Karpas-422 (cell line): Measurements from ENCODE around the gene RASSF8. TPM values are rescaled to one million over a fixed set of nuclear protein-coding genes. Genes with fewer than 3 reads are reported as not detected.

Experiments used
- DNase-seq: peaks from one replicate; pipeline ENCODE4 v3.0.0-alpha.2; 2015
- H2AFZ ChIP-seq: fragments of 200-600 bp; sonication (generic); 2 replicates; pipeline ENCODE4 v1.6.1; 2014; ENCODE audit warnings: antibody characterized with exemption, low read length, mixed read lengths
- H3K27ac ChIP-seq: fragments of 200-600 bp; sonication (generic); 2 replicates; pipeline ENCODE4 v1.5.1; 2014; ENCODE audit warnings: mild to moderate bottlenecking, low read length, moderate library complexity
- H3K27me3 ChIP-seq: fragments of 200-600 bp; sonication (generic); 2 replicates; pipeline ENCODE4 v1.6.1; 2014; ENCODE audit warnings: low read length, mixed read lengths
- H3K36me3 ChIP-seq: fragments of 200-600 bp; sonication (generic); 2 replicates; pipeline ENCODE4 v1.6.1; 2014; ENCODE audit warnings: low read length, mixed read lengths; ENCODE audit not compliant: insufficient read depth
- H3K4me1 ChIP-seq: fragments of 200-600 bp; sonication (generic); 2 replicates; pipeline ENCODE4 v1.6.1; 2014; ENCODE audit warnings: mild to moderate bottlenecking, low read length, mixed read lengths
- H3K4me2 ChIP-seq: fragments of 200-600 bp; sonication (generic); 2 replicates; pipeline ENCODE4 v1.6.1; 2014; ENCODE audit warnings: low read length, low read depth, mild to moderate bottlenecking; ENCODE audit not compliant: poor library complexity, severe bottlenecking
- H3K4me3 ChIP-seq: fragments of 200-600 bp; sonication (generic); 2 replicates; pipeline ENCODE4 v1.5.1; 2014; ENCODE audit warnings: mild to moderate bottlenecking, antibody characterized with exemption, low read length, mixed read lengths
- H3K79me2 ChIP-seq: fragments of 200-600 bp; sonication (generic); 2 replicates; pipeline ENCODE4 v1.6.1; 2014; ENCODE audit warnings: mild to moderate bottlenecking, low read length, mixed read lengths
- H3K9ac ChIP-seq: fragments of 200-600 bp; sonication (generic); 2 replicates; pipeline ENCODE4 v1.6.0; 2014; ENCODE audit warnings: low read length
- H3K9me2 ChIP-seq: fragments of 200-600 bp; sonication (generic), shearing (Covaris generic); replicated peaks from 2 replicates; pipeline ENCODE4 v1.6.0; 2014; ENCODE audit warnings: mild to moderate bottlenecking, low read length, moderate library complexity; ENCODE audit not compliant: insufficient read depth
- H3K9me3 ChIP-seq: fragments of 300-700, 200-600 bp; sonication (generic); 2 replicates; pipeline ENCODE4 v1.6.1; 2014; ENCODE audit warnings: low read length, mixed read lengths
- H4K20me1 ChIP-seq: fragments of 200-600 bp; sonication (generic); 2 replicates; pipeline ENCODE4 v1.6.1; 2014; ENCODE audit warnings: mild to moderate bottlenecking, antibody characterized with exemption, low read length, low read depth; ENCODE audit not compliant: insufficient read depth
- total RNA-seq: library from RNA; depleted of rRNA; stranded (reverse); fragments of >200 nt; shearing (Covaris generic); gene quantifications from 2 replicates; pipeline ENCODE4 v1.2.3, GENCODE V29; 2014; ENCODE audit warnings: low replicate concordance

Gene RASSF8
- total RNA-seq, 1 experiment from 2014 or later = 0.45 TPM

DNA sequence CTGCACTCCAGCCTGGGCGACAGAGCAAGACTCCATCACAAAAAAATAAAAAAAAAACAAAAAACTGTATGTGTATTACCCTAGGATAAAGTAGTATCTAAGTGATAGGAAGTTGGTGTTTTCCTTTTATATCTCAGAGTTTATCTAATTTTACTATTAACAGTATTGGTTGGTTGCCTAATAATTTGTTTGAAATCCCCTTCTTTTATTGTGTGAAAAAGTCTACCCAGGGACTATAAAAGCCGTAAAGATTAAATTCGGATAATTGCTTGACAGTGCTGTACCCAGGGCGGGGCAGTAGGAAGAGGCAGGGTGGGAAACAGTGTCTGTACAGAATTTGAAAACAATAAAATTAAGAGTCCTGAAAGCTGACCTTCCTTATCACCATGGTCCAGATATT lies 78.4 kb downstream of the RASSF8 start:
- Histone ChIP-seq H4K20me1 (no peaks in the 10 kb centered on the region), H3K27me3 (no peaks in the 10 kb centered on the region), H3K4me3 (no peak overlapping the region), H3K9me2 (no peaks in the 10 kb centered on the region), H2AFZ (no peak overlapping the region), H3K9me3 (no peaks in the 10 kb centered on the region), H3K4me1 (no peaks in the 10 kb centered on the region), H3K9ac (no peak overlapping the region), H3K79me2 (no peaks in the 10 kb centered on the region), H3K27ac (no peak overlapping the region), H3K4me2 (no peak overlapping the region), H3K36me3 (no peaks in the 10 kb centered on the region)
- no peak for DNase-seq

DNA sequence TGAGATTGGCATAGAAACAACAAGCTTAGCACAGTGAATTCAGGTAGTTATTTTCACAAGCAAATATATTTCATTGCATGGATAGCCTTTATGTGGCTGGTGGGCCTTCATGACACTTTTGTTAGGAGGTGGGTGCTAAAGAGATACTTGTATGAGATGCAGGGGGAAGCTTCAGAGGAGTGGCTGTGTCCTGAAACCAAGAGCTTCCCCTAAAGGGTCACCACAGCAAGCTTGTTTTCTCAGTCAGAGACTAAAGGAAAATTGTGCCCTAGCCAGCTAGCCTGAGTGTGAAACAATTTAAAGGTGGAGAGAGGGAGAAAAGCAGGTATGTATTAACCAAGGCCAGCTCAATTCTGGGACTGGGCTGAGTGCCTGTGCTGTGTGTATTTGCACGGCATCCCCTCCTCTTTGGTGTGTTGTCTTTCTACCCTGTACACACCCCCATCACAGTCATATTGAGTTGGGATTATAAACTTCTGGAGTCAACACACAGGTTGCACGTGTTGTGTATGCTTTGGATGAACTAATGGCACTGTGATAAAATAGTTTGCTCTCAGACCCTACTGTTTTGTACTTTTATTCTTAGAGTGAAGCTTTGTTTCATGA lies 79.2 kb downstream of the RASSF8 start:
- Histone ChIP-seq H4K20me1 (no peaks in the 10 kb centered on the region), H2AFZ (no peak overlapping the region), H3K27ac (no peak overlapping the region), H3K9ac (no peak overlapping the region), H3K9me3 (no peaks in the 10 kb centered on the region), H3K36me3 (no peaks in the 10 kb centered on the region), H3K4me3 (no peak overlapping the region), H3K4me2 (no peak overlapping the region), H3K4me1 (no peaks in the 10 kb centered on the region), H3K27me3 (no peaks in the 10 kb centered on the region), H3K79me2 (no peaks in the 10 kb centered on the region), H3K9me2 (no peaks in the 10 kb centered on the region)
- DNase-seq = no peak

DNA sequence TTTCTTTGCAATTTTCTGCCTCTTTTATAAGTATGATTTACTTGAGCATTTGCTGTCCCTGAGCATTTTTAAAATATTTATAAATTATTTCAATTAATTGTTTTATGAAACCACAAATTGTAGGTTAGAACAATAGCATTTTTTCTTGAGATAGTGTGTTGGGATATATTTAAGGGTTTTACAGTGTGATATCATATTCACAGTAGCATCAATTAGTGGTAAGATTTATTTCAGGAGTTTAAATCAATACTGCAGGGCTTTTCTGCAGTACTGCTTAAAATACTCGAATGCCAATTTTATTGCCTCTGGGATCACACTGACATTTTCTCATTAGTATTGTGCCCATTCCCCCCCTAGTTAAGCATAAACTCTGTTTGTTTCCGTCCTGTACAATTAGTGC lies 84.2 kb downstream of the RASSF8 start:
- Histone ChIP-seq H3K36me3 (no peaks in the 10 kb centered on the region), H2AFZ (no peak overlapping the region), H4K20me1 (no peaks in the 10 kb centered on the region), H3K9me3 (no peaks in the 10 kb centered on the region), H3K27me3 (no peaks in the 10 kb centered on the region), H3K4me1 (peaks cover 12% of the 10 kb centered on the region), H3K9ac (no peak overlapping the region), H3K4me3 (no peak overlapping the region), H3K9me2 (no peaks in the 10 kb centered on the region), H3K4me2 (no peak overlapping the region), H3K79me2 (no peaks in the 10 kb centered on the region), H3K27ac (no peak overlapping the region)
- no peak for DNase-seq

DNA sequence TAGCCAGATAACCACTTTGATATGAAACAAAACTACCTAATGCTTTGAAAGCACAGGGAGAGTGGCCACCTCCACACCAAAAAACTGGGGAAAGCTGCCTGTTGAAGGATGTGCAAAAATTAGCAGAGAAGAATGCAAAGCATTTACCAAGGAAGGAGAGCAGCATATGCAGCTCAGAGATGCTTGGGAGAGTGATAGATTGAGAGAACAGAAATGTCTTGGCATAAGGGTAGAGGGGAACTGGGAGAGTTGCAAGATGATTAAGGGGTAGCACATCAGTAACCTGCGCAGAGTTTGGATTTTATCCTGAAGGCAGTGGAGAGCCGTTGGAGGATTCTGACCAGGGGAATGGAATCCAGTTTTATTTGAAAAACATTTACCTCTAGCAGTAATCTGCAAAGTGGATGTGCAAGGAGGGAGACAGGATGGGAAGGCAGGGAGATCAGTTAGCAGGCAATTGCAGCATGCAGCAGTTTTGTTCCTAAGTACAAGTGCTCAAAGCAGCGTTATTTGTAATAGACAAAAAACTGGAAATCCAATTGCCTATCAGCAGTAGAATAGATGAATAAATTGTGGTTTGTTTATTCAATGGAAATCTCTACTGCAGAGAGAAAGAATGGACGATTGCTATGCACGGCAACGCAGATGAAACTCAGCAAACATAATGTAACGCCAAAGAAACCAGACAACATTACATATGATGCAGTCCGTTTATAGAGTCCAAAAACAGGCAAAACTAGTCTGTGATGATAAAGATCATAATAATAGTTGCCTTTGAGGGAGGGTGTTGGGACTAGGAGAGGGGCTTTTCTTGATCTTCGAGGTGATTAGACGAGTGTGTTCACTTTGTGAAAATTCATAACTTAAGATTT lies 84.9 kb downstream of the RASSF8 start:
- Histone ChIP-seq H3K36me3 (no peaks in the 10 kb centered on the region), H3K27ac (no peak overlapping the region), H3K9me2 (no peaks in the 10 kb centered on the region), H2AFZ (no peak overlapping the region), H3K4me1 (peaks cover 12% of the 10 kb centered on the region), H3K79me2 (no peaks in the 10 kb centered on the region), H4K20me1 (no peaks in the 10 kb centered on the region), H3K9ac (no peak overlapping the region), H3K9me3 (no peaks in the 10 kb centered on the region), H3K27me3 (no peaks in the 10 kb centered on the region), H3K4me2 (no peak overlapping the region), H3K4me3 (no peak overlapping the region)
- no peak for DNase-seq

DNA sequence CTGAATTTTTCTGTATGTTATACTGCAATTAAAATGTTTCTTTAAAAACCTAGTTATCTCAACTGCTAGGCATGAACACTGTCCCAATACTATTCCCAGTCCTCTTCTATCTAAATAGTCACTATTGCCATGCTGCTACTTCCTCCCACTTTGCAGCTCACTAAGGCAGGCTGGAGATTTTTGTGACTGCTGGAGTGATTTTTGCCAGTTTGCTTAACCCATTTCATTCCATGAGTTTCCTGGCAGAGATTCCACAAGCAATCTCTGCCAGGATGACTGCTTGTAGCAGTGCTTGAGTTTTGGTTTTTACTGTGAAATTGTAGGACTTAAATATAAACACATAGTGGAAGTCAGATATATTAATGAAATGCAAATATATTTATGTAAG lies 85.5 kb downstream of the RASSF8 start:
- H3K27ac ChIP-seq = no peak overlapping the region
- no peak for DNase-seq
- no peaks in the 10 kb centered on the region for H3K9me2 ChIP-seq
- no peaks in the 10 kb centered on the region for H3K36me3 ChIP-seq
- no peak overlapping the region for H2AFZ ChIP-seq
- H4K20me1 ChIP-seq = no peaks in the 10 kb centered on the region
- H3K4me3 ChIP-seq = no peak overlapping the region
- peaks cover 12% of the 10 kb centered on the region for H3K4me1 ChIP-seq
- no peaks in the 10 kb centered on the region for H3K79me2 ChIP-seq
- H3K9ac ChIP-seq = no peak overlapping the region
- no peak overlapping the region for H3K4me2 ChIP-seq
- no peaks in the 10 kb centered on the region for H3K9me3 ChIP-seq
- no peaks in the 10 kb centered on the region for H3K27me3 ChIP-seq

DNA sequence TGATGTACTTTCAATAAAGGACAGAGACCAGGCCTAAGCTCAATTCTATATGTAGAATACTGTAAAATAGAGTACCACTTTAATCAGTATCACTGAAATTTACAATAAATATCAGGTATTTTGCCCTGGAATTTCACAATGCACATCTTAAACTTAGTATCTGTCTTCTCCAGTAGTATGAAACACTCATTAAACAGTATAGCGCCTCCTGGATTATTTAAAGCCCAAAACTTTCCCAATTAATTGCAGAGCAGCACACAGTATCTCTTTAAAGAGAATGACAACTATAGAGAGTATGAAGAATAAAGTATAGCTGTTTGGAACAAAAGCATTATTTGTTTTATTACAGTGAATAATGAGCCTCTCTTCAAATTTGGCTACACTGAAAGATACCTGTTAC lies 86.1 kb downstream of the RASSF8 start:
- H3K27ac ChIP-seq = no peak overlapping the region
- H2AFZ ChIP-seq = no peak overlapping the region
- H4K20me1 ChIP-seq = no peaks in the 10 kb centered on the region
- no peaks in the 10 kb centered on the region for H3K9me2 ChIP-seq
- no peak overlapping the region for H3K4me3 ChIP-seq
- H3K9me3 ChIP-seq = no peaks in the 10 kb centered on the region
- H3K4me2 ChIP-seq = no peak overlapping the region
- H3K79me2 ChIP-seq = no peaks in the 10 kb centered on the region
- no peaks in the 10 kb centered on the region for H3K36me3 ChIP-seq
- DNase-seq = no peak
- peaks cover 12% of the 10 kb centered on the region for H3K4me1 ChIP-seq
- H3K9ac ChIP-seq = no peak overlapping the region
- no peaks in the 10 kb centered on the region for H3K27me3 ChIP-seq

DNA sequence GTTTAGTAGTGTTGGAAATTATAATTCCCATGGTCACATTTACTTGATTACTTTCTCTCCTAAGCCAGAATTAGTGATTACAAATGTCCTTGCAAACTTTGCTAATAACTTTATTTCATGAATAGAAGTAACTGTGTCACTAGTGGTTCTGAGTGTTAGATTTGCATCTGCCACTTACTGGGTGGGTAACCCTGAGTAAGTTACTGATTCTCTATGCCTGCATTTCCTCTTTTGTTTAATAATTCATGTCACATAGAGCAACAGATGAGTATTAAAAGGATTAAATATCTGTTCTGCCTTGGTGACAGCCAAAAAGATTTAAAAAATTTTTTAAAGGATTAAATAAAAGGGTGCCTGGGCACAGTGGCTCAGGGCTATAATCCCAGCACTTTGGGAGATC lies 87.7 kb downstream of the RASSF8 start:
- H3K27me3 ChIP-seq = no peaks in the 10 kb centered on the region
- H3K27ac ChIP-seq = no peak overlapping the region
- peaks cover 12% of the 10 kb centered on the region for H3K4me1 ChIP-seq
- H3K4me2 ChIP-seq = no peak overlapping the region
- H3K9me3 ChIP-seq = no peaks in the 10 kb centered on the region
- H3K4me3 ChIP-seq = no peak overlapping the region
- H4K20me1 ChIP-seq = no peaks in the 10 kb centered on the region
- H2AFZ ChIP-seq = no peak overlapping the region
- H3K9me2 ChIP-seq = no peaks in the 10 kb centered on the region
- no peak overlapping the region for H3K9ac ChIP-seq
- no peaks in the 10 kb centered on the region for H3K36me3 ChIP-seq
- H3K79me2 ChIP-seq = no peaks in the 10 kb centered on the region
- no peak for DNase-seq

DNA sequence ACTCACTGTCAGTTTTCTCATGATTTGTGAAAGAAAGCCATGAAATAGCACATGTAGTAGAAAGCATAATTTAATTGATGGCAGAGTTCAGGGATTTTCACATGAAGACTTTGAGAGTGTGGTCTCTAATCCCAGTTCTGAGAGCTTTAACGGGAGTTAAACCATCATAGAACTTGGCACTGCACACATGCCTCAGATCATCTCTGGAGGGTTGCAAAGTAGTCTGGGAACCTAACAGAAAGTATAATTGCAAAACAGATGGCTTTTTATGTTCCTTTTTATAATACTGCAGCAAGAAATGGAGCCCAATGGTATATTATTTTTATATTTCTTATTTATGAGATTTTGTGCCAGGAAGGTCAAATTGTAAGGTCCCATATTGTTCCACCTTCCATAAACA lies 88.4 kb downstream of the RASSF8 start:
- H3K4me3 ChIP-seq = no peak overlapping the region
- DNase-seq = no peak

More for the DNA sequence above, 88.4 kb downstream of the RASSF8 start:
- no peak overlapping the region for H3K27ac ChIP-seq
- H3K9me3 ChIP-seq = no peaks in the 10 kb centered on the region
- H3K9ac ChIP-seq = no peak overlapping the region
- H2AFZ ChIP-seq = no peak overlapping the region
- no peaks in the 10 kb centered on the region for H3K79me2 ChIP-seq
- H3K4me2 ChIP-seq = no peak overlapping the region
- no peaks in the 10 kb centered on the region for H3K36me3 ChIP-seq
- H3K4me1 ChIP-seq = peaks cover 12% of the 10 kb centered on the region
- H3K27me3 ChIP-seq = no peaks in the 10 kb centered on the region
- no peaks in the 10 kb centered on the region for H3K9me2 ChIP-seq
- no peaks in the 10 kb centered on the region for H4K20me1 ChIP-seq
